Amniotic stem cell (primary cell): ENCODE measurements around the gene IQGAP2.

ENCODE experiments used
- DNase-seq: peaks from one replicate; lab custom pipeline; 2025; lab: John Stamatoyannopoulos, UW

IQGAP2 gene

DNA sequence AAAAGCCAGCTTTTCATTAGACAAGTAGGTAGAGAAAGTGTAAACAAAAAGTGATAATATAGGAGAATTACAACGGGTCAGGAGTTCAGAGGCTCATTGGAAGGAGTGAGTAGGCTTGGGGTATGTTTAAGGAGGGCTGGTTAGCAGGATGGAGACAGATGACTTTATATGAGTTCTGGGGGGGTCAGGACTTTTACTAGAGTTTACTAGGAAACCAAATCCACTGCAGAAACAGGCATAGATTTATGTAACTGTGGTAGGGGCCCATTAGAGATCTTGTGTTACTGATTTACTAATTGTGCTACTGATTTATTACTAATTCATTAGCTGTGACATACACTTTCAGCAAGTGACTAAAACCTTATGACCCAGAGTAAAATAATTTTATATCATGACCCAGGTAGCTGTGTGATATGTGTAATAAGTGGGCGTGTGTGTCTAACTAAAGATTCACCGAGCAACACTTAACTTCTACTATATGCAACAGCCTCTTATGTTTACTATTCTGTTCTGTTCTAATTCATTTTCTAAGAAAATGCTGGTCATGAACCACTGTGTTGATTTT, 73.5 kb downstream of the IQGAP2 start:
- no peak for DNase-seq

DNA sequence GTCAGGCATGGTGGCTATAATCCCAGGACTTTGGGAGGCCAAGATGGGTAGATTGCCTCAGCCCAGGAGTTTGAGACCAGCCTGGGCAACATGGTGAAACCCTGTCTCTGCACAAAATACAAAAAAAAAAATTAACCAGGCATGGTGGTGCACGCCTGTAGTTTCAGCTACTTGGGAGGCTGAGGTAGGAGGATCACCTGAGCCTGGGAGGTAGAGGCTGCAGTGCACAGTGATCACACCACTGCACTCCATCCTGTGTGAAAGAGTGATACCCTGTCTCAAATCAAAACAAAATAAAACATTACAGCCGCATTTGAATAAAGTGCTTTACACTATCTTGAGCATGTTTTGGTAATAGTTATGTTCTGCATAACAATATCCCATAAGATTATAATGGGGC, 74.0 kb downstream of the IQGAP2 start:
- DNase-seq: no peak

DNA sequence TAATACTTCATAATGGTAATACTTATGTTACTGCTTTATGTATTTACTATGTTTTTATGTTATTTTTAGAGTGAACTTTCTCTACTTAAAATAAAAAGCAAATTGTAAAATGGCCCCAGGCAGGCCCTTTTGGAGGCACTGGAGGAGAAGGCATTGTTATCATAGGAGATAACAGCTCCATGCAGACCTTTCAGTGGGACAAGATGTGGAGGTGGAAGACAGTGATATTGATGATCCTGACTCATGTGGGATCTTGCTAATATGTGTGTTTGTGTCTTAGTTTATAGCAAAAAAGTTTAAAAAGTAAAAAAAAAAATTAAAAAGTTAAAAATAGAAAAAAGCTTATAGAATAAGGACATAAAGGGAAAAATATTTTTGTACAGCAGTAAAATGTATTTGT, 74.5 kb downstream of the IQGAP2 start:
- DNase-seq: no peak

DNA sequence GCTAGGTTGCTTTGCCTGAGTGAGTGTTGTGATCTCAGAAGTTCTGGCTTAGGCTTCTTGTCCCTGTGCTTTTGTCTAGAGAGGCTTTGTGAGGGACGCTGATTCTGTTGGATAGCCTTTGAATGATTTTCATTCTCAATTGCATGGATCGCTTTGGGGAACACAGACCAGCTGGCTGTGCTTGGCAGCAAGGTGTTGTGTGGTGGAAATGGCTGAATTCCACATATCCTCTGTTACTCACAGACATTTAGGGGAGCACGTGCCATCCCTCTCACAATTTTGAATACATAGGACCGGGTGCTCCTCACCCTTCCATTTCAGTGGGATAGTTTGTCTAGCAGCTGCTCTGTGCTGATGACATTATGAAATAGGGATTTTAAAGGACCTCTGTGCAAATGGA, 76.2 kb downstream of the IQGAP2 start:
- no peak for DNase-seq

DNA sequence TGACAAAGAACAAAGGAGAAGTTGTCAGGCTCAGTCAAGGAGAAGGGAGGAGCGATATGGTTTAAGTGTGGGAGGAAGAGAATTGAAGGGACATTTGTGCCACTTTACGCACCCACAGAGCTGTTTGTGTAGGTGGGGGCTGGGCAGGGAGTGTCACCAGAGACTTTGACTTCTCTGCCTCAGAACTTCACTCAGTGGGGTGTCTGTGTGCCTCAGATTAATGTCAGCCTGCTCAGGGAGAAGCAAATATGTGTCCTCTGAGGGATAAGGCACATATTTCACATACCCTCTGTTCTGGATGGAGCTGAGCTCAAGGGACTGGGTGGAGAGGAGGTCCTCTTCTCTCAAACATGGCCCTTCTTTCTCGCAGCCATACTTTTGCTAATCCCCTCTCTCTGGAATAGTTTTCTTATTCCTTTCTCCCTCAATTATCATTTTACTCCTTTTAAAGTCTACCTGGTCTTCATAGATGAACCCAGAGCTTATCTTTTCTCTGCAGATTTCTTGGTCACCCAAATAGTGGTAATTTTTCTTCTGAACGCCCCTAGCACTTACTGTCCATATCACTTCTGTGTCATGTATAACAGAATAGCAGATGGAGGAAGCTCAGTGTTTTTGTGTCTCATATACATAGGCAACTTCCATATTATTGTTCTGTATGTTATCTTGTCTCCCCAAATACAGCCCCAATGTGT, 77.0 kb downstream of the IQGAP2 start:
- DNase-seq: no peak

DNA sequence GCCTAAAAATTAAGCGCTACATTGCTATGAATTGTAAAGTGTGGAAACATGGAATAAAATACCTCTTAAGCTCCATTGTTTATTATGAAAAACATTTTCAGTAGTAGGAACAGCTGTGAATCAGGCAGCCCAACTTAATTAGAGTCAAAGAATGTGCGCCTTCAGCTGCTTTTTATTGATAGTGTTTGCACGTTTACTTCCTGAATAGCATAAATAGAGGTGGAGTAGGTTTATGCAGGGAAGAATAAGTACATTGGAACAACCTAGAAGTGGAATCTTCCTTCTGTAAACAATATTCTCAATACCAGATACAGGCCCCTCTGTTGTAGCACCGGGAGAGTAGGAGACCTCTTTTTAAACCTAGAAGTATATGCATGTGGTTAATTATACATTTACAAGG, 79.9 kb downstream of the IQGAP2 start:
- no peak for DNase-seq

DNA sequence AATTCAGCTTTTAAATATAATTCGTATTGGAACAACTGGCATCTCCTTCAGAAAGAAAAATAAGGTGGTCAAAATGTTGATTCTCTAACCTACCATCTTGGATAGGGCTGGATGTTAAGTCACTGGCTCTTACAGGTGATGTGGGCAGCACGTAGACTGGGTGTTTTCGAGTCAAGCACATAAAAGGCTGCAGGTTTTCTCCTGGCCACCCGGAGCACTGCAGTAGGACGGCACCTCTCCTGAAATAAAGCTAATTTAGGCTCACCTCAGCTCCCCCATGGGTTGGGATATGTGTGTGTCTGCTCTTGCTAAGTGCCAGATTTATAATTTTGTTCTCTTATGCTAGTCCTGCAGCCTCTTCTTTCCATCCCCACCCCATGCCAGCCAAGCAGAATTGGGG, 80.3 kb downstream of the IQGAP2 start:
- DNase-seq: no peak

DNA sequence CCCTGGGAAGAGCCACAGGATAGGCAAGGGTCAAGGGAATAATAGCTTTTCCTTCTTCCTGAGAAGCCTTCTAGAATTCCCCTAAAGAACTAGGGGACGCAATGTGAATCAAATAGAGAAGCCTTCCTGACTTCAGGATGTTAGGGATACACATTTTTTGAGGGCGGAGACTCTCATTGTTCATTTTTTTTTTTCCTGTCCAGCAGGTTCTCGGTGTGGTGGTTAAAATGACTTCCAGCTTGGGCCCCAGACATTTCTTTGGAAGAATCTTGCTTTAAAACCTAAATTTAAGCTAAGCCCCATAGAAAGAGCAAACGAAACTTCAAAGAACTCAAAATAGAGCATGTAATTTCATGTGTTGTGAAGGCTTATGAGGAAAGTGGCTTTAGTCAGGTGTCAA, 80.8 kb downstream of the IQGAP2 start:
- DNase-seq: no peak

DNA sequence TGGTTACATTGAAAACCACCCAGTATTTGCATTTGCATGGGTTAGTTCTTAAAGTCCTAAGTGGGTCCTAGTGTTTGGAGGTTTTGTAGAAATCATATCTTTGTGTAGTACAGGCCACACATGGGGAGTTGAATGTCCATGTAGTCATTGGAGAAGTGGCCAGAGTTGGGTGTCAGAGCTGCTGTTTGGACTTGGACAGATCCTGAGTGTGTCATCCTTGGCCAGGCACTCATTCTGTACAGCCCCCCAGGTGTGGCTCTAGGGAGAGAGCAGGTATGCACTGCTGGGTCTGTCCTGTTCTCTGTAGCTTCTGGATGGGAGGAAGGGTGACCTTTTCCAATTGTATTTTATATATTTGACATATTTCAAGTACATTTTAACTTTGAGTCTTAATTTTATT, 82.4 kb downstream of the IQGAP2 start:
- no peak for DNase-seq

DNA sequence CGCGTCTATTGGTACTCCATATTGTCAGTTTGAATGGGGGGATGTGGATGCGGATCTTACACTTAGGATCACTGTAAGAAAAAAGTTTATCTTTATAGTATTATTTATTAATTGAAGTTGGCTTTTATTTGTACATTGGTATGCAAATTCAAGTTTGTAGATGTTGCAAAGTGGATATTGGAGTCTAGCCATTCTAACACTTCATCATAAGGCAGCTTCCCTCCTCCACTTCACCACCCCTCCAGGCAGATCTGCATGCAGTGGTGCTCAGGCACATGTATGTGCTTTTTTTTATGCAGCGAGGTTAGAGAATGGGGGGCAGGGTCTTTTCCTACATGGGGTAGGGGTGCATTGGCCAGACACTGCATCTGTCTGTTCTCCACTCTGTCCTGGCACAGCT, 84.3 kb downstream of the IQGAP2 start:
- no peak for DNase-seq

DNA sequence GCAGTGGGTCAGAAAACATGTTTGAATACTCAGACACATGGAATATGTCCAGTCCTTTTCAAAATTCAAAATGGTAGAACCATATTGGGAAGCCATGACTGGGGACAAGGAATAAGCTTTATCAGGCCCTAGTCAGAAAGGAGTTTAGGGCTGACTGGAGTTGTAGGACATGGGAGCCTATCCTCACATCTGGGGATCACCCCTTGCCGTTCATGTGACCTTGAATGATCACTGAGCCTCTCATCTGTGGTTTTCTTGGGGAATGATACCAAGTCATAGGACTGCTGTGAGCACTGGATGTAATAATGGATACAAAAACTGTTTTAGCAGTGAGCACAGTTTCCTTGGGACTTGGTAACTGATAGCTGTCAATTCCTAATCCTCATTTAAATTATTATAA, 84.7 kb downstream of the IQGAP2 start:
- no peak for DNase-seq

DNA sequence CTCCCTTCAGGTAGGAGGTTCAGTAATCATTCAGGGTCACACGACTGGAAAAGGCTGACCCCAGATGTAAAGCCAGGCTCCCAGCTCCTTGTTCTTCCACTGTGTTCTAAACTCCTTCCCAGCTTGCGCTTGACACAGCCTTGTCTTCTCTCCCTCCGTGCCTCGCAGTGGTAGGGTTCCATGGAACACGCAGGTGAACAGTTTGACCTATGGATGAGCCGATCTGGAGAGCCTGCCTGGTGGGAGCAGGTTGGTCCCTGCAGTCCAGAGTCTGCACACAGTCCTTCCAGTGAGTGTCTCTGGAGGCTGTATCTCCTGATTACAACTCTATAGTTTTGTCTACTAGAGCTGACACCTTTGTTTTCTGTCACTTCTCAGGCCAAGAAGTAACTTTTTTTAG, 85.9 kb downstream of the IQGAP2 start:
- no peak for DNase-seq

DNA sequence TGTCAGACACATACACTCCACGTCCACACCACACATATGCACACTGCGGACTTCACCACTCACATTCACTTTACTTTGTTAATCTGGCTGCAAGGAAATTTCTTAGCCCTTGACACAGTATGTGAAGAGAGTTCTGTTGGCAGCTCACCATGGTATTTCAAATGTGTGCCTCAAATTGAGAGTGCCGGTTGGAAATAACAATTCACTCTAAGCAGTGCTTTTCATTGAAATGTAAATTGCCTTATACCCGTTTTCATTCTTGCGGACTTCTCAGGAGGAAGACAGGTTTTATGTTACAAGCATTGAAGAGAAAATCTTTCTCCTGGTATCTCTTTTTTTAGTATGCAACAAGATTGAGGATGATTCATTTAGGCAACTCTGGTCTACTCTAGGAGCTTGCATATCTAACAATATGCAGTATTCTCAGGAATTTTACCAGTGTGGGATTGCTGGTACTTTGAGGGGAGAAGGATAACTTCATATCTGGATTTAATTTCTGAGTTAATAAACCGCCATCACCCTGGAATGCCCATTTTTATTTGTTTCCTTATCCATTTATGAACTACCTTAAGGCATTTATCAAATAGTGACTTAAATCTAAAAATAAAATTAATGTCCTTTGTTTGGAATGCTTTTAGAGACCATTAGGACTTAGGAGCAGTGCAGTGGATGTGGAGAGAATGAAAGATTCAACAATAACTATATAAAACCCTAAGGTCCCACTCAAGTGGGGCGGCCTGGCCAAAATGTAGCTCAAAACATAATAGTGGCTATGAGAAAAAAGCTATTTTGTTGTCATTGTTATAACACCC, 87.0 kb downstream of the IQGAP2 start:
- no peak for DNase-seq

DNA sequence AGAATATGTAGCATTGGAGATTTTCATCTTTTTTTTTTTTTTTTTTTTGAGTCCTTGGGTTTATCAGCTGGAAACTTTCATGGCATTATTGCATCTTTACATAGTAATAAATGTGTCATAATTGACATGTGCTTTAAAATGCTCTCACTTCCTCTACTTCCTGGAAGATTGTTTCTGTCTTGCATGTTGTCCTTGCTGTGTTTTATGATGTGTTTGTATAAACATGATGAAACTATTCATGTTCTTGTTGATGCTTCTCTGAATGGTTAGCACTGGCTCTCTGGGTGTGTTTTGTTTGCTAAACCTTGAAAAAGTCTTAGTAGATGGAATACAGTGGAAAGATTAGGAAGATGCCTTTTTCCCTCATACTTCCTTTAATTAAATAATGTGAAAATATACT, 87.9 kb downstream of the IQGAP2 start:
- DNase-seq: no peak

DNA sequence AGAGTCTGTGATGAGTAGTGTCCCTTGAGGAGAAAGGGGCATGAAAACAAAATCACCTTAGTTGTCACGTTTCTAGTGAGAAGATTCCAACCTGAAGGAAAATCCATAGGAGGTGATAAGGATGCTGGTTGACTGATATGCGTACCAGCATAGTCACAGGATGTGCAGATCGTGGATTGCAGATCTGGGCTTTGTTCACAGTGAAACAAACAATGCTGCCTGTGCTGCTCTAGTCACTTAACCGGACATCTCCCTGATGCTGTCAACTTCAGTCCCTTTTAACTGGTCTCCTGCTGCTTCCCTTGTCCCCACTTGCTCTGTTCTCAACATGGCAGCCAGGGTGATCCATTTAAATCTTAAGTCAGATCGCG, 89.7 kb downstream of the IQGAP2 start:
- DNase-seq: no peak

DNA sequence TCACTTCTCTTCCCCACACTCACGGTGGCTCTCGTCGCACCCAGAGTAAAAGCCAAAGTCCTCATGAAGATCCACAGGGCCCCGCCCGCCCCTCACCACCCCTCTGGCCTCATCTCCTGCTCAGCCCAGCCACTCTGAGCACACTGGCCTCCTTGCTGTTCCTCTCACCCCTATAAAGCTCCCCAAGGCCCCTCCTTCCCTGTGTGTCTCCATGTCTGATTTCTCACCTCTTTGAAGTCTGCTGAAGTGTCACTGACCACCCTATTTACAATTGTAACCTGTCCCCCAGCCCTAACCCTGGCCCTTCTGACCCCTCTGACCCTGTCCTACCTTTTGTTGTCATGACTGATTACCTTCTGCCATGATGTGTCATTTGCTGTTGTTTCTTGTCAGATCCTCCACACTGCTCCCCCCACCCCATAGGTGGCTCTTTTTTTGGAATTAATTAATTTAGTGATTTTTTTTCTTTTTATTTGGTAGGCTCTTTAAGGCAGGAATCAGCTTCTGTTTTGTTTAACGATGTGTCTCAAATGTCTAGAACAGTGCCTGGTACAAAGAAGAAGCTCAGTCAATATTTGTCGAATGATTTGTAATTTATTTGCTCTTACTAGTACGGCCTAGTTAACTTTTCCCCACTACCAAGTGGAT, 90.2 kb downstream of the IQGAP2 start:
- no peak for DNase-seq

DNA sequence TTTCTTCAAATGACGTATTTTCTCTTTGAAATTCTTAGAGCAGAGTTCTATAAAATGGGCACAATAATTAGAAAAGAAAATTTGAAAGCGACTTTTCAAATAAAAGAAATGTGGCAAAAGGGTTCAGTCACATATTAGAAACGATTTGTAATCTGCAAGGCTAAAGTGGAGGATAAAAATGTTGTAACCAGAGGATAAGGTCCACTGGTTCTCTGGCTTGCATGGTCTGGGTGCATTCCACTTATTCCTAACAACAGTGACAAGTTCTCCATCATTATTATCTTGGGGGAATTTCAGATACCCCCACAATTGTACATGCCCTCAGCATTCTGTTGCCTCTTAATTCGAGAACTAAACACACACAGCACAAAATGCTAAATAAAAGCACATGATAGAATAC, 91.1 kb downstream of the IQGAP2 start:
- no peak for DNase-seq

DNA sequence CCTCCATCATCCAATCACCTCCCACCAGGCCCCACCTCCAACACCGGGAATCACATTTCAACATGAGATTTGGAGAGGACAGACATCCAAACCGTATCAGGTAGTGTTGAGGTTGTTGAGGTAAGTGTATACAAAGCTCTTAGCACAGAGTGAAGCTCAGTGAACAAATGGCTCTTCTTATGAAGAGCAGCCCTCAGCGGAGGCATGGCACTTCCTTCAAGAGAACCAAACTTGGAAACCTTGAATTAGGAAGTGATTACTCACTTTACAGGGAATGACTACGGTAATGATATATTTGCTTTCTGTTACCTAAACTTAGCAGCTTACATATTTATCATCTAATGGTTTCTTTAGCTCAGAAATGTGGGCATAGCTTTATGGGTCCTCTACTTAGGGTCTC, 92.8 kb downstream of the IQGAP2 start:
- DNase-seq: no peak

DNA sequence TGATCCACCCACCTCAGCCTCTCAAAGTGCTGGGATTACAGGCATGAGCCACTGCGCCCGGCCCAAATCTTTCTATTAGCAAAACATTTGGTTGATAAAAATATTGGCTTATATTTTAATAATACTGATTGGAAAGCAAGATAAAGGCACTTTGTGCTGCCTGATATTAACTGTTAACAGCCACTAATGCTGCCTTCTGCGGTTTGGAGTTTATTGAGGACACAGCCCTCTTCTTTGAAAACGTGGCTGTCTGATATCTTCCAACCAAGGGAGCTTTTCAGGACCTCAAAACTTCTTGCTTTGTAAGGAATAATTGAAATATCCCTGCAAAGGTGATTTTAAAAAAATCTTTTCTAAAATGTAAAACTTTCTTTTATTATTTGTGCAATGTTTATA, 94.0 kb downstream of the IQGAP2 start:
- no peak for DNase-seq

DNA sequence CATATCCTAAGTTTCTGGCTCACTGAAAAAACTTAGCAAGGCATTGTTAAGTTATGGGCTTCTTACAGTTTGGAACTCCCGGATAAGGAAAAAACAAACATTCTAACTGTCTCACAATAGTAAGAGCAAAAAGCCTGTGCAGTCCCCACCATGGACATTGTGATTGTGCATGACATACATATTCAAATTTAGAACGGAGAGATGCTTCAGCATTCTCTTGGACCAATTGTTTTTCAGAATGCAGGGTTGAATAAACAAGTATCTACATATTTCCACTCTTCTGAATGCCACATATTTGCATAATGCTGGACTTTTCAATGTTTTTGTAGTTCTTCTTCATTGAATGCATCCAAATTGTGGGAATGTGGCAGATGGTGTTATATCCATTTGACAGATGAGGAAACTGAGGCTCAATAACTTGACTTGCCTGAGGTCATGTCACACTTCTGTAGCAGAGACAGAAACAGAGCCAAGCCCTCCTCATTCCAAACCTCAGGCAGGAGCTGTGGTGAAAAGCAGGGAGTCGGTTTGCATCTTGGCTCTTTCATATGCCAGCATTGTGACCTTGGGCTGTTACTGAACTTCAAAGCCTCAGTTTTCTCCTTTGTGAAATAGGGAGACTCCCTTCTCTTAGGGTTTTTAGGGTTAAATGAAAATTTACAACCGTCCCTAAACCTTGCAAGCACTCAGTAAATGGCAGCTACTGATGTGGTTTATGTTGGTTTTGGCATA, 95.1 kb downstream of the IQGAP2 start:
- no peak for DNase-seq

DNA sequence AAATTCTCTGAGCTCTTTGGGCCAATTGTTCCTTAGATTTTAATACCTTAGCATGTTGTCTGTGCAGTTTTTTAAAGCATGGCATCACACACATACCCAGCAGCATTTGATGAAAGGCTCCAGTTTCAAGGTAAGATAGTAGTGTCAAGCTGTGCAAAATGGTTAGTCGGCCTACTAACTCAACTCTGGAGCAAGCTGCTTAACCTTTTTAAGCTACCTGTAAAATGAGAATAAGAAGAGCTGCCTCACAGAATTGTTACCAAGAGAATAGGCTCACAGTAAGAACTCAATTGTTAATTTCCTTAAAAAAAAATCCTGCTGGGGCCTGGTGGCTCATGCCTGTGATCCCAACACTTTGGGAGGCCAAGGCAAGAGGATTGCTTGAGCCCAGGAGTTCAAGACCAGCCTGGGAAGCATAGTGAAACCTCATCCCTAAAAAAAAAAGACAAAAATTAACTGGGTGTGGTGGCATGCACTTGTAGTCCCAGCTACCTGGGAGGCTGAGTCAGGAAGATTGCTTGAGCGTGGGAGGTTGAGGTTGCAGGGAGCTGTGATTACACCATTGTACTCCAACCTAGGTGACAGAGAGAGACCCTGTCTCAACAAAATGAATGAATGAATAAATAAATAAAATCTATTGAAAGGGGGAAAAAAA, 96.5 kb downstream of the IQGAP2 start:
- no peak for DNase-seq
